PC-3 (cell line): ENCODE data around the gene PAH.

ENCODE experiments used
- EZH2 ChIP-seq: fragments of 300-600 bp; sonication (generic); IDR thresholded peaks from one replicate; pipeline ENCODE4 v1.6.1; 2017; ENCODE audit warnings: antibody characterized with exemption, mild to moderate bottlenecking, low read length; ENCODE audit not compliant: unreplicated experiment
- EZH2phosphoT487 ChIP-seq: fragments of 300-600 bp; sonication (generic); IDR thresholded peaks from 2 replicates; pipeline ENCODE4 v1.6.1; 2018; ENCODE audit warnings: mild to moderate bottlenecking, antibody characterized with exemption, low read length, borderline replicate concordance
- TF ChIP-seq, protein P1 (sequence below): fragments of 300-600 bp; sonication (generic); conservative IDR thresholded peaks from 2 replicates; pipeline ENCODE4 v1.5.1; 2017; ENCODE audit warnings: antibody characterized with exemption, low read depth, mild to moderate bottlenecking, low read length

DNA sequence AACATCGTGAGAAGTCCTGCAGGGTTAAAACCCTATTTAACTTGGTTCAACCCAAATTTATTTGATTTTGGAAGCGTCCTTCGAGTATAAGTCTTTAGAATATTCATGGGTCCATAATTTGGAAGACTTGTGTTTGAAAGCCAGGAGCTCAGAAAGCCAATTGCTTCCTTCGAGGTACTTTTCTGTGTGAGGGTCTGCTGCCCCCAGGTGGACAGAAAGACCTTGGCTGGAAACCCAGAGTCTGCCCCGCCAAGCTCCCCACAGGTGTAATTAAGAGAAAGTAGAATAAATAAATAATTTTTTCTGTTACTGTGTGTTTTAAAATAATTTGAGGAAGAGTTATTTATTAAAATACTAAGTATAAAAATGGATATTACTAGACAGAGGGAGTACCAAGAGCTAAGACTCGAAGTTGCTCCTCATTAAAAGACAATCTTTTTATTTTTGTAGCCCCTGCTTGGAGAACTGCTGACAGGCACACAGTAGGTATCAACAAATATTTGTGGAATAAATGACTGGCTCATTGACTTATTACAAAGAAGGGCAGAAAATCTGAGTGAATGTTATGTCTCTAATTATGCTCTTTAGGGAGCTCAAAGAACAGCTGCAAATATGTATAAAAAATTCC is 105.8 kb downstream of the PAH start:
- TF ChIP-seq, protein P1, sequence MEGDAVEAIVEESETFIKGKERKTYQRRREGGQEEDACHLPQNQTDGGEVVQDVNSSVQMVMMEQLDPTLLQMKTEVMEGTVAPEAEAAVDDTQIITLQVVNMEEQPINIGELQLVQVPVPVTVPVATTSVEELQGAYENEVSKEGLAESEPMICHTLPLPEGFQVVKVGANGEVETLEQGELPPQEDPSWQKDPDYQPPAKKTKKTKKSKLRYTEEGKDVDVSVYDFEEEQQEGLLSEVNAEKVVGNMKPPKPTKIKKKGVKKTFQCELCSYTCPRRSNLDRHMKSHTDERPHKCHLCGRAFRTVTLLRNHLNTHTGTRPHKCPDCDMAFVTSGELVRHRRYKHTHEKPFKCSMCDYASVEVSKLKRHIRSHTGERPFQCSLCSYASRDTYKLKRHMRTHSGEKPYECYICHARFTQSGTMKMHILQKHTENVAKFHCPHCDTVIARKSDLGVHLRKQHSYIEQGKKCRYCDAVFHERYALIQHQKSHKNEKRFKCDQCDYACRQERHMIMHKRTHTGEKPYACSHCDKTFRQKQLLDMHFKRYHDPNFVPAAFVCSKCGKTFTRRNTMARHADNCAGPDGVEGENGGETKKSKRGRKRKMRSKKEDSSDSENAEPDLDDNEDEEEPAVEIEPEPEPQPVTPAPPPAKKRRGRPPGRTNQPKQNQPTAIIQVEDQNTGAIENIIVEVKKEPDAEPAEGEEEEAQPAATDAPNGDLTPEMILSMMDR, result peak; percentile 66
- TF ChIP-seq EZH2 (no peak), EZH2phosphoT487 (no peak)
